Activated naive CD4-positive, alpha-beta T cell (primary cell): ENCODE measurements around the gene TMEM200A.
A peak's percentile ranks its signal among the peaks of the same experiment; 100 is the strongest.

Experiments used
- DNase-seq, 4 experiments: peaks; one replicate each; lab custom pipeline; 2025; lab: John Stamatoyannopoulos, UW

TMEM200A gene

DNA sequence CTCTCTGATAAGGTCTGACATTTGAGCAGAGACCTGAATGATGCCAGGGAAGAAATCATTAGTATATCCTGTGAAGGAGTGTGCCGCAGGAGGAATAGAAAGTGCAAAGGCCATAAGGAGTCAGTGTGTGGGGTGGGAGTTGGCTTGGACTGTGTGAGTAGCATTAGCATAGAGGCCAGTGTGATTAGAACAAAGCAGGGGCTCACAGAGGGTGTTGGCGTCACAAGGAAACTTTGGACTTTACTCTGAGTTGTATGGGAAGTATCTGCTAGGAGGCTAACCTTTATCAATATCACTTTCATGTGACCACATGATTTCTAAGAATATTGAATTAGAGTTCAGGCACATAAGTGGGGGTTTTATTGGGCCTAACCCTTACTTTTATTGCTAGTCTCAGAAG, 12.1 kb downstream of the TMEM200A start:
- DNase-seq, result no peak

DNA sequence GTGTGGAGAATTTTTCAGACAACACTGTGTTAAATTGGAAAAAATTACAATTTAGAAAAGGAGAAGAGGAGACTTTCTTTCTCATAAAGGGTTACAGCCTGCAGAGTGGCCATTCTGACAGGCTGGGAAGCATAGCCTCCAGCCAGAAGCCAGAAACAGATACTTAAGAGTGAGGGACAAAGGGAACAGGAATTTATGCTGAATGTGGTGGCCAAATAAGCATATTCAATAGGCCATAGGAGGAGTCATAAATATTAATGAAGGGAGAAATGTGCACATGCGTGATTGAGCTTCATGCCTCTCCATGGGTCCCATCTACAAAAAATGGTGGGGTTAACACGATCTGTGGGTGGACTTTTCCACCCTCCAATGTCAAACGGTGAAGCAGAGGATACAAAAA, 13.4 kb downstream of the TMEM200A start:
- DNase-seq, result no peak

DNA sequence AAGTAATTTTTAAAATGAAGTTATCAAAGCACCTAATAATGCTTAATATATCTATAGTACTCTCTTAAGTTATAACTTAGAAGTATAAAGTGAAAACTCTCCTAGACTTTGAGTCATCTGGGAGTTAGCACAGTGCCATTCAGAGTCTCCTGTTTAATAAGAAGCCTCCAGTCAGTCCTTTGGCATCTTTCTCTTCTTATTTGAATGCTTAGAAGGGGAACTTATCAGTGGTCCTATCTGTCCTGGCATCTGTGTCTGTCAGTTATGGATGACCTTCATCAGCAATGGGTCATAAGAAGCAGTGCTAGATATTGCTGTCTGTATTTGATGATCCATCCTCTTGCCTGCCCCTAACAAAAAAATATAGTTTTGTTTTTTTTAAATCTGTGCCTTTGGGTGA, 15.2 kb downstream of the TMEM200A start:
- DNase-seq, result no peak

DNA sequence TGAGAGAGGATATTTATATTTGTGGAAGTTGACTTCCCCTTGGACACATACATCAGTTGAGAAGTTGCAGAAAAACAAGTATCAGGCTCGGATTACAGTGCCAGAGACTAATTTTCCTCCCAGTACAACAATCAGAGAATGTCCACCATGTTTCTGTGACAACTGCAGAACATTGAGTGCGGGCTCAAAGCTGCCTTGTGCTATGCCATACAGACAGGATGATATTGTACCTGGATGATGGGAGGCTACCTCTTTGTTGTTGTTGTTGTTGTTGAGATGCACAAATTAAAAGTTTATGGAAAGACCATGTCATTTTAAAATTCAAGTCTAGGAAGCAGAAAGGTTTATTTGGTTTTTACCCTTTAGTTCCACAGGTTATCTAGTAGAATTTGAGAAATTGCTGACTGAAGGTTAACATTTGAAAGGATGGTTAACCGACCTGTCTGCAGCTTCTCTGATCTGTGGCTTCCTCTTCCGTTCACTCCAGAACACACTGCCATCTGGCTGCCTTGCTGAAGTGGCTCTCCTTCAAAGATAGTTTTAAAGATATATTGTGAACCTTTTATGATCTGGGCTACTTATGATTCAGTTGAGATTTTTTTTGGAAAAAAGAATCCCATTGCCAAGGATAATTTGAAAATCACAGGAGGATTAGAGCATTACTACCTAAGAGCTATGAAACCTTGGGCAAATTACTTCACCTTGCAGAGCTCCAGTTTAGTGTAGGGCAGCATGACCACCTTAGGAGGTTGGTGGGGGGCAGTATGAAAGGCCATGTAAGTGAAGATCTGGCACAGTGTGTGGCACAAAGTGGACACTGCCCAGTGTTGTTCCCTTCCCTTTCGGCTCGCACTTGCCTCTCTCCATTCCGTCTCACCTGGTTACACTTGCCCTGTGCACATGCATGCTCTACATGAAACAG, 15.9 kb downstream of the TMEM200A start:
- peak in 1 of 4 experiments; percentile 8 for DNase-seq

DNA sequence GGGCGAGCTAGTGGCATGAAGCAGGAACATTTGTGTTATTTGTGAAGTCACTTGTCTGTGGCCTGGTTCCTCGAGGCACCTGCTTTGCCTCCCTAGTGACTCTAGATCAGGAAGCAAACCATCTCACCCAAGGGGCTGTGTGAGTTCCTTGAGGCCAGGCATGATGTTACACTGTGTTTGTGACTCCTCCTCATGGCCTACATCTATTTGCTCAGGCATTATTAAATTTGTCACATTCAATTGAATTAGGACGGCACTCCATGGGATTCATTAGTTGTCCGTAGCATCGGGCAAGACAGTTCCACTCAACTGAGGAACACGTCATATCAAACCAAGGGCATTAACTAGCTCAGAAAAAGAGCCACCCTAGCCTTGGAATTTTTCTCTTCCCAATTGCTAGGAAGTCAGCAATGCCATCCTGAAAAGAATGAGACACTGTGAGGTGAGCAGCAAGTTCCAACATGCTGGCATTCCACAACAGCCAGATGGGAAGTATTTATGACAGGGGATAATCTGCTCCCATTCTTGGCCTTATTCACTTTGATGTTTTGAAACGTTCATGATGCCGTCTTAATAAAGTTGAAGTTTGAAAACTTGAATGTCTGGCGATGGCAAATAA, 17.2 kb downstream of the TMEM200A start:
- no peak for DNase-seq

DNA sequence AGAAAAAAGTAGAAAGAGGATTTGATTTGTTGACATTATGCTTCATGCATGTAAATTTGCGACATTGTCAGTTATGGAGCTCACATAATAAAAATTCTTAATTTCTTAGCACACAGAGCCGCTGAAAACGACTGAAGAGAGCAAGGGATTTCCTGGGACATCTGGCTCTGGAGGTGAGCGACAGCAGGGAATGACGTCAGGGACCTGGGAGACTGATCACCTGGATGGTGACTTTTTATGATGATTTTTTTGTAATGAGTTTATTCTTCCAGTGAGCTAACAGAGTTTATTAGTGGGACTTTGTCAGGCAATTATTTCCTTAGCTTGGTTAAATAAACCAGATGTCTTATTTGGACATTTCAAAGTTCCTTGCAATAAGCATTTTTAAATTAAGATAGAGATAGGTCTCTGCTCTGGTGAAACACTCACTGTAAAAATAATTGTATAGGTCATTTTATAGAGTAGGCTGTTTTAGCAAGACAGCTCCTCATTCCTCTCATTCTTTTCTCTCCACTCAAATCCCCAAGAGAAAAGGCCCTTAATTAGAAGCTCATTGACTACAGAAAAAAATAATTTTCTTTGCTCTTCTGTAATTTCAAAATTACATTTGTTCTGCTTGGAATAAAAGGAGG, 19.4 kb downstream of the TMEM200A start:
- no peak for DNase-seq

DNA sequence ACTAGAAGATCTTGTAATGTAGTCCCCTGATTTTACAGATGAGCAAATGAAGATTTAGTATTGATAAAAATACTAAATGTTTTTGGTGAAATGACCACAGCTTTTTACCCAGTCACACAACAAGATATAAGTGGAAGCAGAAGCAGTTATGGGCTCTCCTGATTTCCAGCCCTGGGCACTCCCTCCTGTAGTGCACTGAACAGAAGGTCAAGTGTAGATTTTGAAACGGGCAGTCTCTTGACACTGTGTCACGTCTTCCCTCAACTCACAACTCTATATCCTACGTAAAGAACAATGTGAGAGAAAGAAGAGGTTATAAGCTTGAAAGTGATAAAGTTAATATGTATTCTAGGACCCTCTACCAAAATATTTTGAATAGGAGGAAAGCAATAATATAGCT, 23.3 kb downstream of the TMEM200A start:
- DNase-seq, result no peak

DNA sequence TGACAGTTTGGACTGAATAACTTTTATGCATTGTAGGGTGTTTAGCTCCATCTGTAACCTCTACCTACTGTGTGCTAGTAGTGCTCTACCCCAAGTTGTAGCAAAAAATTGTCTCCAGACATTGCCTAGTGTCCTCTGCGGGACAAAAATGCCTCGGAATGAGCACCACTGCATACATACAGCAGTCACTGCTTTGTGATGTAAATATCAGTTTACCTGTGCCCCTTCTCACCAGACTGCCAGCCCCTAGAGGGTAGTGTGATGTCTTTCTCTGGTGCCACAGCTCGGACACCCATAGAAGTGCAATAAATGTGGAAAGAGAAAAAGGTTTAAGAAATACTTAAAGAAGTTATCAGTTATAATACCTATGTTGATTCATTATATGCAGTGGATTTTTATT, 25.1 kb downstream of the TMEM200A start:
- no peak for DNase-seq

DNA sequence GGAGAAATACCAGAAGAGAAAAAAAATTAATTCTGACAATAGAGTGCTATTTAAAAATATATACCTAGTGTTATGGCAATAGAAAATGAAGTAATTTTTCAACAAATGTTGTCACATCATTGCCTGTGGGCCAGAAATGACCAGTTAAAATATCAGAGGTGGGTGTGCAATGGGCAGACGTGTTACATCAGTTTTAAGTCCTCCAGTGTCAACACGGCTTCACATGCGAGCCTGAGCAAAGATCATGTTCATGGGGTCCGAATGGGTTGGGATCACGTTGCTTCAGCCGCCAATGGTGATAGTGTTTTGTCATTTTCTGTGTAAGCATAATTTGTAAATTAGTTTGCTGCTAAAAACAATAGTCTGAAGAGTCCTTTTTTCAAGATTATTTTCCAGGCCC, 27.5 kb downstream of the TMEM200A start:
- no peak for DNase-seq

DNA sequence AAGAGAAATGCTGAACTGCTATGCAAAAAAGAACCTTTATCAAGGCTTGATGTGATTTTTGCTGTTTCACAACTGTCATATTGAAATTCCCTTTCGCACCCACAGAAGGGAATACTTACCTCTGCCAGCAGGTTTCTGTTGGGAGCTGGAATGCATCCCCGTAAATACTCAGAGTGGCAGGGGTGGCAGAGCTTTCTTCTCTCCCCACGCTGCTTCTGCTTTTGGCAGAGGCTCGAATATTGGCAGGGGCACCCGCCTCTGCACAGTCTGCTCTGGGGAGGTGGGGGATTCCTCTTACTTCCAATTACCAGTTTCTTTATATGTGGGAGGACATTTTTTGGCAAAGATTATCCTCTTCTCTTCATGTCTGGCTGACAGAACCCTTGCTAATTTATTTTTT, 28.4 kb downstream of the TMEM200A start:
- DNase-seq, result no peak

DNA sequence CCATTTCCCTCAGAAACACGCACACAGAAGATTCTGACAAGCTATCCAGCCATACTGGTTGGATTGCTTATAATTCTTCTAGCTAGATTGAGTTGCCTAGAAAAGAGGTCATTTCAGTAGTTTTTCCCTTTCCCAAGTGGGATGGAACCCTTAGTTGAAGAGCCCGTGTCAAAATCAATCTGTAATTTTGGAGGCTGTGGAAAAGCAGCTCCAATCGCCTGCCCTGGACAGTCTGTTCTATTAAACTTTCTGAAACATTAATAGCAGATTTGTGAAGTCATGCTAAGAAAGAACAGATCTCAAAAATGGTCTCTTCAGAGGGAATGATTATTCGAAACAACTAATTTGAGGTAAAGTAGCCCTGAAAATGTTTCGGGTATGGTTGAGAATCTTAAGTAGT, 29.3 kb downstream of the TMEM200A start:
- no peak for DNase-seq

DNA sequence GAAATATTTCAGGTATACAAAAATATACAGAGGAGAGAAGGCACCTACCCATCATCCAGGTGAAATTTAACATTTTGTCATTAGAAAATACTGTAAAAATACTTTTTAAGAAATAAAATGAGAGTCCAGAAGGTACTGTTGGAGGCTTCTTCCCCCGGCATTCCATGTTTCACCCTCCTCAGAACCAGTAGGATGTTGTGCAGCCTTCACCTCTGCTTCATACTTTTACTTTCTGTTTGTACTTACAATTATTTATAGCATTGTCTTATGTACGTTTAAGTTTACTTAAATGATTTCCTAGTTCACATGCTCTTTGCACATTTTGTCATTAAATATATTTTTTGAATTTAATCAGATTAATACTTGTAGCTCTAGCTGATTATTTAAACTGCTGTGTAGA, 30.9 kb downstream of the TMEM200A start:
- DNase-seq, result no peak

DNA sequence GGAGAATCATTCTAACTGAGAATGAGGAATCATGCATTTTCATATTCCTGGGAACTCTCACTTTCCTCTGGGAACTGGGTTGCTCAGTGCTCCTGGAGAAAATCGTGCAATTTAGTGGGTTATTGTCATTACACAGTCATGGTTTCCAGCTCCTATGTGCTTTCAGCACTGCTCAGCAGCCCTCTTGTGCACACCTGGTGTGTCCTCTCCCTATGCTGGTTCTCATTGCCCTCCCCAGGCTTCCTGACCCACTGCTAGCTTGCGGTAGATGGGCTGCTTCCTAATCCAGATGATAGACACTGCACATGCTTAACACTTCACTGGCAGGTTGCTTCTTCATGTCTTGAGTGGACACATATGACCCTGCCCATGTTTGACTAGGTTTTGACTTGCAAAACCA, 39.7 kb downstream of the TMEM200A start:
- DNase-seq, result no peak

DNA sequence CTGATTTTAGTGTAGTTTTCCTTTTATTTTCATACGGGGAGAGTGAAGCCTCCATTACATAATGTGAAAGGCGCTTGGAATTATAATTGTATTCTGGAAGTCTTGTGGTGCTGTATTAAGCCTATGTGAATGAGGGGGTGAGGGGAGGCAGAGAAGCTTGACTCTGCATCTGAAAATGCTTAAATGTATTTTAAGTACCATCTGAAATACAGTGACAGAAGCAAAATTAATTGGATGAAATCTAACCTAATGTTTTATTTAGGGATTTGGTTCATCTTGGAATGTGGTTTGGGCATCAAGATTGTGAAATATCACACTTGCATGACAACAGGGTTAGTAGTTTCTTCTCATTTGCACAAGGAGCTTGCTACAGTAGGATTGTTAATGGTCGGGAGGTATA, 41.2 kb downstream of the TMEM200A start:
- no peak for DNase-seq

DNA sequence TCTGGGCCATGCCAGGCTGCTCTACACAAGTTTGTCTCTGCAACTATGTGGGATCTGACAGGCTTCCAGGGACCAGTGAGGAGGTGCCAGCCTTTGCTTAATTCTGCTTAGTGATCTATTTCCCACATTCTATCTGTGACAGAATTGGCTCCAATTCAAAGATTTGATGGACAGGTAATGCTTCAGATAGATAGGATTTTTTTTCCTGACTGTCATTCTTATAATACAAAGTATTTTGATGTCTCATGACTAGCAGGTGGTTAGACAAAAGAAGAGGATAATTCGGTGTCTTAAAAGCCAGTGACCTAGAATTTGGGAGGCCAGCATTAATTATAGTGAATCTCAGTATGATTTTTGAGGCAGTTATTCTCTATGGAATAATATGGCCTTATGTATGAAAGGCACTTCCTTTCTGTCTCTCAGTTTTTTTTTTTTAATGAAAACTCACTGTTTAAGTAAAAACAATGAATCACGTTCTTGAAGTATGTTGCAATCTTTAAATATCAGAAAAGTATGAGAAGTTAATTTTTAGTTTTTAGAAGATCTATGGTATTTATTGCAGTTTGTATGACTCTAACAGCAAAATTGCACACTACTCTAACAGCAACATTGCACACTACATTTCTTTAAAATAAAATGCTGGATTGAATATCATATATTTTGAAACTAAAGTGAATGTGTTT, 43.7 kb downstream of the TMEM200A start:
- DNase-seq, result no peak

DNA sequence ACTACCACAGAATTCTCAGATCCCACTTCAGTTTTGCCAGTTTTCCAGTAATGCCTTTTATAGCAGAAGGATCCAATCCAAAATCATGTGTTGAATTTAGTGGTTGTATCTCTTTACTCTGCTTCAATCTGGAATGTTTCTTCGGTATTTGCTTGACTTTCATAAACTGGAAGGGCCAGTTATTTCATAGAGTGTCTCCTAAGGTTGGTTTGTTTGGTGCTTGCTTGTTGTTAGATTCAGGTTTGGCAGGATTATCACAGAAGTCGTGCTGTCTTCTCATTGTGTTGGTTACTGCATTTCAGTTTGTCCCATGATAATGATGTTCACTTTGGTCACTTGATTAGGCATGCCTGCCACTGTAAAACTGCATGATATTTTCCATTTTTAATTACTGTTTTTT, 45.7 kb downstream of the TMEM200A start:
- no peak for DNase-seq

DNA sequence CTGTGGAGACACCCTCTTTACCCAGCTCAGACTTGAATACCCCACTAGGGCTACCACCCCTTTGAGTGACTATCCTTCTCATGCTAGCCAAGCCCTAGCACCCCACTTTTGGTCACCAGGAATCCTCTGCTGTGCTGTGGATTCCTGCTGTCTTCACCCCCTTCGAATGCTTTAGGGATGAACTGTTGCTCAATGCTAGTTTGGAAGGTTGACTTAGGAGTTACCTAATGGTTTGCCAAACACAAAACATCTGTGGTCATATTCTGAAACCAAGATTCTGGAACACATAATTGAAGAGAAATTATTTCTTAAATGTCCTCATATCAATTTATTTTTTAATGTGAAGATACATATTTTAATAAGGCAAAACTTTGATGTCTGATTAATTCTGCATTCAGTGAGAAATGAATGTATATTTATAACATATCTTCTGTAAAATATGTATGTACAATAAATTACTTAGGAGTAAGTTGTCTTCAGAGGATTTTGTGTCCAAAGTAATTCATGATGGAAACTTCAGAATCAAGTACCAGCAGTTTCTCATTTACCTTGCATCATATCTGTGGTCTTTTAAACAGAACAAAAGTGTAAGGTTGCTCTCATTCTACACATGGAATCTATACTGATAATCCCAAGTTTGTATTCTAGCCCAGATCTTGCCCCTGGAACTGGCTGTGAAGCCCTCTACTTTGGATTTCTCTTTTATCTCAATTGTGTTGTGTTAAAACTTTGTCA, 46.9 kb downstream of the TMEM200A start:
- DNase-seq, result no peak

DNA sequence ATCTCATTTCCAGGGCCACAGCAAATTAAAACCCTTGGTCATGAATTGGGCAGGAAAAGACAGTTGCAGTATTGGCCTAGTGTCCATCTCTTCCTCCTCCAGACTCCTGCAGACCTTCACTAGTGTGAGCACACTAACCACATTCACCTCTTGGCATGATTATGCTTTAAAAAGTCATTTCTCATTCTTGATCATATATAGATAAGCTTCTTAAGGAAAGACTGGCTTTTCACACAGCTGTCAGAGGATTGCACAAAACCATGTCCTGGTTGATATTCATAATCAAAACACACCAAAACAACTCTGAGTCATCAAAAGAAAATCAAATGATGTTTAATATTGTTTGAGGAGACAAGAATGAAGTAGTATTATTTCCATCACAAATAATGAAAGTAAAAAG, 52.1 kb downstream of the TMEM200A start:
- DNase-seq, result no peak

DNA sequence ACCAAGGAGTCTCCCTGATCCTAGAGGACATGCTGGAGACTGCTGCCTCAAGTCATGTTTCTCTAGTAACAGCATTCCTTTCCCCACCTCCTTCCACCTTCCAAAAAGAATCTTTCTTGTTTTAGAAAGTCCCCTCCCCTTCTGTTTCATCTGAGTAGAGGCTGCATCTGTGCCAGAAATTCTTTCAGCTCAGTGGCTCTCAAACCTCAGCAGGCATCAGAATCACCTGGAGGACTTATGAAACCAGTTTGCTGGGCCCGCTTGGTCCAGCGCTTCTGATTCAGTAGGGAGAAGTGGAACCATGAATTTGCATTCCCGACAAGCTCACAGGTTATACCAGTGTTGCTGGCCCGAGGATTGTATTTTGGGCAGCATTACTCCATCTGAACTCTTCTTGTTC, 55.1 kb downstream of the TMEM200A start:
- DNase-seq, result no peak

DNA sequence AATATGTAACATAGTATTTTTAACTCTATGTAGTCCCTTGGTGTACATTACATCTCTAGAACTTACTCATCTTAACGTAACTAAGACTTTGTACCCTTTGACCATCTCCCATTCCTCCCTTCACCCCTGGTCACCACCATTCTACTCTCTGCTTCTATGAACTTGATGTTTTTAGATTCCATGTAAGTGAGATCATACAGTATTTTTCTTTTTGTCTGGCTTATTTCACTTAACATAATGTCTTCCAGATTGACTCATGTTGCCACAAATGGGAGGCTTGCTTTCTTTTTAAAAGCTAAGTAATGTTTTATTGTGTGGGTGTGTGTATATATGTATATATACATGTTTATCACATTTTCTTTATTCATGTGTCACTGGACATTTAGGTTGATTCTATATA, 55.8 kb downstream of the TMEM200A start:
- DNase-seq, result no peak

DNA sequence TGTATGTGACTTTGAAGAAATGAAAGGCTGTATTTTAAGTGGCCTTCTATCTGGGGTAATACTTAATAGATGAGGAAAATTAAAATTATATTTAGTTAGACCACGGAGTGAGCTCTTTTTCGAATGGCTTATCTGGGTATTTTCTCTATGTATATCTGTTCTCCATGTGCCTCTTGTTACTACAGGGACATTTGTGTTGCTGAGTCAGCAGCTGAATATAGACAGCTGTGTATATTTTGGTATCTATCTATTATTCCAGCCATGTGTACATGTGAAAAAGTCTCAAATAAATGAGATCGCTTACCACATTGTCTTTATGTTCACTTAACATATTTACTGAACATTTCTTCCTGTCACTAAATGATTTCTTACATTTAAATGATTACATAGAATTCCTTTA, 57.2 kb downstream of the TMEM200A start:
- no peak for DNase-seq

DNA sequence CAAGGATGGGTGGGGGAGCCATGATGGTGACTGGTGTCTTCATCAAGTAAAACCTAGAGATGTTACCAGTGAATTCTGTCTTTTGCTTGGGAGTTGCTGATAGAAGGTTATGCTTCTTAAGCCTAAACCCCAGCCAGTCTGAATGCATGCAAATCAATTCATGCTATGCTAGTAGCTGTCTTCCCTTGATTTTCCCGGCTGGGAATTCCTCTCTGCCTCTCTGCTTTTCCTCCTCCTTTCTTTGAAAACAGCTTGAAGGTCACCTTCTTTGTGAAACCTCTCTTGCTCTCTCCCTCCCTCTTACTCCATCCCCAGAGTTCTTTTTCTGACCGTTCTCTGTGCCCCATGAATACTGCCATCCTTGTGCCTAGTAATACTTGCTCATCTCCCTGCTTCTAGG, 58.9 kb downstream of the TMEM200A start:
- no peak for DNase-seq
